HG03066 (cell line): ENCODE measurements around the gene FPR1.
"Not testable (repeated sequence)": the region's sequence is repeated elsewhere in the genome, so short reads cannot be mapped to it uniquely, and the experiment has no call there.

Experiments used
- ATAC-seq: cut with Tn5 transposase; IDR thresholded peaks from one replicate; pipeline ENCODE4 v1.9.1; 2021; ENCODE audit warnings: low read depth; ENCODE audit not compliant: unreplicated experiment

FPR1 gene

DNA sequence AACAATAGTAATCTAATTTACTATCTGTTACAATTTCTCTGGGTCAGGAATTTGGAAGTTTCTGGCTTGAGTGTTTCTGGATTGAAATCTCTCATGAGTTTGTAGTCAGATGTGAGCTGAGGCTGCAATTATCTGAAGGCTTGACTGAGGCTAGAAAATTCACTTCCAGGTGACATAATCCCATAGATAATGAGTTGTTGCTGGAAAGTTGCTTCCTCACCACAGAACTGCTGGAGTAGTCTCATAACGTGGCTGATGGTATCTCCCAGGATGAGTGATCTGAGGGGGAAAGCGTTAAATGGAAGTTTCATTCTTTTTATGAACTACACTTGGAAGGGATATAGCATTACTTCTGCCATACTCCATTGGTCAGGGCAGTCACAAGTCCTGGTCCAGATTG, 28.0 kb upstream of the FPR1 start:
- ATAC-seq: no peak

DNA sequence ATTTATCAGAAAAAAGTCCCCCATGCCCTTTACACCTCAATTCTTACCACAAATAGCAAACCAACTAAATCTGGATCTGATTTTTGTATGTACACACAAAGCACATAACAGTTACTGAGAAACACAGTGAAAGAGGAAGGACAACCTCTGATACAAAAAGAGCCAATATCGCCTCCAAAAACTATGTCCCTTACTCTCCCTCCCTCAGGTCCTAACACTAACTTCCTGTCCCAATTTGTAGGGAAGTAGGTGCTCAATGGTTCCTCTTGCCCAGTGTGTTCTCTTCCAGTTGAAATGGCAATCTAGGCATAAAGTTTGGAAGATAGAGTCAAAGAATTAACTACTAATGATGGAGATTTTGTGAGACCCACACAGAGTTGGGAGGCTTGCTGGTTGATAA, 27.5 kb upstream of the FPR1 start:
- no peak for ATAC-seq

- ATAC-seq: no peak
Observed at GRCh38 chr19:51777570-51778462, 26.1 kb upstream of the FPR1 start.

- not testable (repeated sequence) for ATAC-seq
Observed at GRCh38 chr19:51776561-51776960, 24.9 kb upstream of the FPR1 start.

- no peak for ATAC-seq
Observed at GRCh38 chr19:51772977-51773376, 21.3 kb upstream of the FPR1 start.

- ATAC-seq: no peak
Observed at GRCh38 chr19:51771376-51772130, 19.9 kb upstream of the FPR1 start.

DNA sequence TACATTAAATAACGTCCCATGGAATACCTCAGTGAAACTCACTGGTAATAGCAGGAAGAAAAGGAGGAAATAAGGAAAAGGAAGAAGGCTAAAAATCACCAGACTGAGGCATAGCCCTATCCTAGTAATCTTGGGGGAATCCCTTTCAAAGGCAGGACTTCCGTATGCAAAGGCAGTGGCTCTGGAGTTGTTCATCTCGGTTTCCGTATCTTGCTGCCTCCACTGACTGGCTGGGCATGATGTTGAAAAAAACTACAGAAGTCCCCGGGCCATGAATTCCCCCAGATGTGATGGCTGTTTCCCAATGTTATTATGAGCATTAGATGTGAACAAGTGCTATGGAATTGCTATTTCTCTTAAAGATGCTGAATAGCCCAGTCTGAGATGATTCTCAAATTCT, 14.8 kb upstream of the FPR1 start:
- ATAC-seq: no peak

GRCh38 chr19:51765086-51765485, 13.4 kb upstream of the FPR1 start:
- ATAC-seq: no peak

- no peak for ATAC-seq
Observed at GRCh38 chr19:51761696-51762095, 10.0 kb upstream of the FPR1 start.

GRCh38 chr19:51760697-51761356, 9.1 kb upstream of the FPR1 start, which contains the start of gene FPR2:
TSS of gene FPR2 (plus strand) at chr19:51761180. CDS start at chr19:51768659, 7,479 bp downstream.
- ATAC-seq: no peak

GRCh38 chr19:51755571-51755970, 3.9 kb upstream of the FPR1 start:
- ATAC-seq: no peak

- ATAC-seq: no peak
Observed at GRCh38 chr19:51754770-51755169, 3.1 kb upstream of the FPR1 start.

DNA sequence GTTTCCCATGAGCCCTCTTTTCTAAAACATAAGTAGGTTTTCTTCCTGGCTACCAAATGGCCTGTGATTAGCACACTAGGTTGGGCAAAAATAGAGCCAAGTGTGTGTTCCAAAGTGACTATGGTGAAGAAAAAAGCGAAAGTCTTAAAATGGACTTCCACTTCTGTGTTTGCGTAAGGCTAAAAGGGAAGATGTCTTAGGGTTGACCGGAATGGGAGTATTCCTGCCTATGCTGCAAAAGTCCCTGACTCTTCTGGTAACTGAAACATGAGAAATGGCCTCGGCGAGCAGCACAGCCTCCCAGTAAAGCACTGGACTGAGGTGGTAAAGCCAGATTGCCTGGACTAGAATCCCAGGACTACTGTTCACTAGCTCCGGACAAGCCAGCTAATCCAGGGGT, 2.4 kb upstream of the FPR1 start:
- no peak for ATAC-seq

- no peak for ATAC-seq
Observed at GRCh38 chr19:51750400-51751094, 1.1 kb downstream of the FPR1 start.

DNA sequence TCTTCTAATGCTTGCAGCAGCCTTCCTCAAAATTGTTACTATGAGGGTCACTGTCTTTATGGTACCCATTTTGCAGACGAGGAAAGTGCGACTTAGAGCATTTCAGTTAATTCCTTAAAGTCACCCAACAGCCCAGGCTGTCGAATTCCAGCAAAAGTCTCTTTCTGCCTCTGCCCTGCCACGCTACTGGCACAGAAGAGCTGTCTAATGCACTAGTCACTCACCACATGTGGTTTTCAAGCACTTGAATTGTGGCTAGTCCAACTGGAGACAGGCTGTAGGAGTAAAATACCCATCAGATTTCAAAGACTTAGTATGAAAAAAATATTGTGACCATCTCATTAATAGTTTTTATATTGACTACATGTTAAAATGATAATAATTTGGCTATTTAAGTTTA, 1.7 kb downstream of the FPR1 start:
- ATAC-seq: no peak

- no peak for ATAC-seq
Observed at GRCh38 chr19:51746731-51747130, 4.9 kb downstream of the FPR1 start.

GRCh38 chr19:51743405-51743804, 8.3 kb downstream of the FPR1 start:
- no peak for ATAC-seq

DNA sequence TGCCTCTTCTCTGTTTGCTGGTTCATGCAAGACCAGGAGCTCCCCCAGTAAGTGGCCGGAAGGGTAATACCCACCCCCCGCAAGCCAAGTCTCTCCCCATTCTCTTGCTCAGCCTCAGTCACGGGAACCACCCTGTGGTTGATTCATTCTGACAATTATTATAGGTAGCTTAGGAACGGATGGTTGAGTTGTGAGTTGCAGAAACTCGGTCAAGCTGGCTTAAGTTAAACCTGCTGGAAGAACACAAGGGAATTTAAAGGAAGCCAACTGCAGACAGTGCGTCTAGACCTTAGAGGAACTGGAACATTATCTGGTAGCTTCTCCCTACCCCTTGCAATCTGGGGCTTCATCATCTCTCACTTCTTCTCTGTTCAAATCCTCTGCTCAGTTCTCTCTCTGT, 8.9 kb downstream of the FPR1 start:
- no peak for ATAC-seq

DNA sequence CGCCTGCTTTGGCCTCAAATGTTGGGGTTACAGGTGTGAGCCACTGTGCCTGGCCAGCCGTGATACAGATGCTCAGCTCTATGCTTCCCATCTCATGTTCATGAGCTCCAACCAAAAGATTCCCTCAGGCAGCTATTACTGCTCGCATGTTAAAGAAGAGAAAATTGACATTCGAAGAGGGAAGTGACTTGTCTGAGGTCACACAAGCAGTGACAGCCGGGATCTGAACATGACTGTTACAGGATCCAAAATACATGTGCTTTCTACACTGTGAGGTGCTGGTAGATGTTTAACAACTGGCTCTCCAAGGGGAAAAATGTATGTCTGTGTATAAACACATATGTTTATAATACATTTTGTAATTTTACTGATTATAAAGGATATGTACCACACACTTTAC, 11.3 kb downstream of the FPR1 start:
- ATAC-seq: no peak

DNA sequence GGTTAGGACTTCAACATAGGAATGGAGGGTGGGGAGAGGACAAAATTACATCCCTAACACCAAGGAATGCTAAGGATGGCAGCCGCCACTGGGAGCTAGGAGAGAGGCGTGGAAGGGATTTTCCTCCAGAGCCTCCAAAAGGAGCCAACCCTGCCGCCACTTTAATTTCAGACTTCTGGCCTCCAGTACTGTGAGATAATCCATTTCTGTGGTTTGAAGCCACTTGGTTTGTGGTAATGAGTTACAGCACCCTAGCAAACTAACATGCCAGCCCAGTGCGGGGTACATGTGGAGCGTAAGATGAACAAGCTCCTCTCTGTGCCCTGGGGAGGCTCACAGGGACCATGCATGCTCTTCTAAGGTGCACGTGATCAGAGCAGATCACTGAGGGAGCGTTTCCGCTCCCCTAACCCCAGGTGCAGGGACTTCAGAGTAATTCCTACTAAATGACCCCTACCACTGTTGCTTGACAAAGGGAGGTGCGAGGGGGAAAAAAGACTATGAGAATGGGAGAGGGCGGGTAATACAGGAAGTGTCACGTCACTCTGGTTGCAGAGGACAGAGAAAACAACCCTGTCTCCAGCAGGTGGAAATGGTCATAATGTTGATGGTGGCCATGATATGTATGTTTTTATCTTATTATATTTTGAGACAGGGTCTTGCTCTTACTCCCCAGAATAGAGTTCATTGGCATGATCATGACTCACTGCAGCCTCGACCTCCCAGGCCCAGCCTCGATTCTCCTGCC, 12.0 kb downstream of the FPR1 start:
- no peak for ATAC-seq
